ENCODE measurements around the gene CNTNAP2.

CNTNAP2 gene

GRCh38 chr7:148149730-148150129, 2033.1 kb downstream of the CNTNAP2 start:
- DNase-seq (ENCODE audit: low spot score): no peak

- DNase-seq (ENCODE audit: low spot score): no peak
Measured at GRCh38 chr7:148151778-148152177, 2035.2 kb downstream of the CNTNAP2 start.

- DNase-seq (ENCODE audit: low spot score): no peak
Measured at GRCh38 chr7:148153616-148154284, 2037.1 kb downstream of the CNTNAP2 start.

- no peak for DNase-seq (ENCODE audit: low spot score)
Measured at GRCh38 chr7:148155000-148155399, 2038.4 kb downstream of the CNTNAP2 start.

- DNase-seq (ENCODE audit: low spot score): no peak
Measured at GRCh38 chr7:148155826-148156225, 2039.2 kb downstream of the CNTNAP2 start.

- no peak for DNase-seq (ENCODE audit: low spot score)
Measured at GRCh38 chr7:148156233-148156632, 2039.6 kb downstream of the CNTNAP2 start.

- no peak for DNase-seq (ENCODE audit: low spot score)
Measured at GRCh38 chr7:148159331-148159730, 2042.7 kb downstream of the CNTNAP2 start.

GRCh38 chr7:148161776-148162175, 2045.2 kb downstream of the CNTNAP2 start:
- no peak for DNase-seq (ENCODE audit: low spot score)

- no peak for DNase-seq (ENCODE audit: low spot score)
Measured at GRCh38 chr7:148162808-148163207, 2046.2 kb downstream of the CNTNAP2 start.

GRCh38 chr7:148163246-148163645, 2046.6 kb downstream of the CNTNAP2 start:
- no peak for DNase-seq (ENCODE audit: low spot score)

- DNase-seq (ENCODE audit: low spot score): no peak
Measured at GRCh38 chr7:148172920-148173319, 2056.3 kb downstream of the CNTNAP2 start.

GRCh38 chr7:148173369-148173768, 2056.8 kb downstream of the CNTNAP2 start:
- DNase-seq (ENCODE audit: low spot score): no peak

GRCh38 chr7:148174376-148174775, 2057.8 kb downstream of the CNTNAP2 start:
- DNase-seq (ENCODE audit: low spot score): no peak

- DNase-seq (ENCODE audit: low spot score): no peak
Measured at GRCh38 chr7:148175512-148175911, 2058.9 kb downstream of the CNTNAP2 start.

- DNase-seq (ENCODE audit: low spot score): no peak
Measured at GRCh38 chr7:148177972-148178371, 2061.4 kb downstream of the CNTNAP2 start.

GRCh38 chr7:148180075-148180474, 2063.5 kb downstream of the CNTNAP2 start:
- no peak for DNase-seq (ENCODE audit: low spot score)

GRCh38 chr7:148182264-148182663, 2065.7 kb downstream of the CNTNAP2 start:
- no peak for DNase-seq (ENCODE audit: low spot score)

GRCh38 chr7:148185041-148185440, 2068.4 kb downstream of the CNTNAP2 start:
- no peak for DNase-seq (ENCODE audit: low spot score)

- DNase-seq (ENCODE audit: low spot score): no peak
Measured at GRCh38 chr7:148187471-148187870, 2070.9 kb downstream of the CNTNAP2 start.

- no peak for DNase-seq (ENCODE audit: low spot score)
Measured at GRCh38 chr7:148191391-148192065, 2074.9 kb downstream of the CNTNAP2 start.

- no peak for DNase-seq (ENCODE audit: low spot score)
Measured at GRCh38 chr7:148192491-148192890, 2075.9 kb downstream of the CNTNAP2 start.

- no peak for DNase-seq (ENCODE audit: low spot score)
Measured at GRCh38 chr7:148201992-148202391, 2085.4 kb downstream of the CNTNAP2 start.

GRCh38 chr7:148204639-148205304, 2088.2 kb downstream of the CNTNAP2 start:
- no peak for DNase-seq (ENCODE audit: low spot score)

Measured in AG08396 (cell line).